COLO829 (cell line): ENCODE data around the gene SUSD3.

ENCODE experiments used
- DNase-seq: peaks from one replicate; pipeline ENCODE4 v3.0.0; 2012; ENCODE audit warnings: low spot score

Gene SUSD3

DNA sequence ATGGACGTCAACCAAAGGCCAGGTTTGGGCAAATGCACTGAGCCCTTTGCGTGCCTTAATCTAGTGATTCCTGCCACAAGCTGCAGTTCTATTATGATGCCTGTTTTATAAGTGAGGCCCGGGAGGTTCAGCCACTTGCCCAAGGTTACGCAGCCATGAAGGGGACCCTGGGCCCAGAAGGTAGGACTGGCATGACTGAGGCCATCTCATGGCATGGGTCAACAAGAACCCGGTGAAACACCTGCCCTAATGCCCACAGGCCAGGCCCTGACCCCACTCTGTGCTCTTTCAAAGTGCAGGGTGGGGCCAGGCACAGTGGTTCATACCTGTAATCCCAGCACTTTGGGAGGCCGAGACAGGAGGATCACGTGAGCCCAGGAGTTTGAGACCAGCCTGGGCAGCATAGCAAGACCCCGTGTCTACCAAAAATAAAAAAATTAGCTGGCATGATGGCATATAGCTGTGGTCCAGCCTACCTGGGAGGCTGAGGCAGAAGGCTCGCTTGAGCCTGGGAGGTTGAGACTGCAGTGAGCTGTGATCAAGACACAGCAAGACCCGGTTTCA is 66.9 kb downstream of the SUSD3 start:
- DNase-seq = no peak

DNA sequence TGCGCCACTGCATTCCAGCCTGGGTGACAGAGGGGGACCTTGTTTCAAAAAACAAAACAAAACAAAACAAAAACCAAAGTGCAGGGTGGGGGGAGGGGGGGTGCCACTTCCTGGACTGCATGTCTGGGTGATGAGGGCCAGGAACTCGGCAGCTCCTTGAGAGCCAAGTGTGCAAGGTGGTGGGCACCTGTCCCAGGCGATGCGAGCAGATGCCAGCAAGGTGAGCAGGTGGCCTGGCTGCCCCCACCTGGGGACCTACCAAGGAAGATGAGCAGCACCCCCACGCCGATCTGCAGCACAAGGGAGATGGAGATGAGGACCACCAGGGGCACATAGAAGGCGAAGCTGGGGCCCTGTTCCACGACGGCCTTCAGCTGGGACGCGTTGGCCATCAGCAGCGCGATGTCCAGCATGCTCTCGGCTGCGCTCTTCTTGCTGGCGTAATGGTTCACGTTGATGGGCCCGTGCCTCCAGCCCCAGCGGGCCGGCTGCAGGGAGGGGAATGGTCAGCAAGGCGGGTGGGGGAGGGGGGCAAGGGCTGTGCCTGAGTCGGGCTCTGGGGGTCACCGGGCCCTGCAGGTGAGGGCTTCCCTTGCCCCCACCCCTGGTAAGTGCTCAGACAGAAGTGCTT is 67.8 kb downstream of the SUSD3 start:
- DNase-seq = no peak

DNA sequence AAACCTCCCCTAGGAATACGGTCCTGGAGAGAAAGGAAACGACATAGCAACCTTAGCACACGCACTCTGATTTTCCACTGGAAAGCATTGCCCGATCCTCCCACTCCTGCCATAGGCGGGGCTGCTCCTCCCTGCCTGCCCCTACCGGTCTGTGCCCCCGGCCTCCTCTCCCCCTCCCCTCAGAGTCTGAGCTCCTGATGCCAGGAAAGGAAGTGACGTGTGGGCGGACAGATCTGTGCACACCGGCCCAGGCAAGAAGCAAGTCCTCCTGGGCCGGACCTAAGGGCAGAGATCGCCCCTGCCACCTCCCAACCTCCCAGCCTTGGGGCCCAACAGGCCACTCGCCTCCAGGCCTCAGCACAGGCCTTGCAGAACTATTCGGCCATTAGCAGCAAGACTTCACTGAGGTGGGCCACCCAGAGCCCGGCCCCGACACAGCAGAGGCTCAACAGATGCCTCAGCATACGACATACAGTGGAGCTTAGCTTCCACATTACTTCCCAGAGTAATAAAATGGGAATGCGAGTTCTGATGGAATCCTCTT is 68.4 kb downstream of the SUSD3 start:
- DNase-seq = peak; percentile 57

DNA sequence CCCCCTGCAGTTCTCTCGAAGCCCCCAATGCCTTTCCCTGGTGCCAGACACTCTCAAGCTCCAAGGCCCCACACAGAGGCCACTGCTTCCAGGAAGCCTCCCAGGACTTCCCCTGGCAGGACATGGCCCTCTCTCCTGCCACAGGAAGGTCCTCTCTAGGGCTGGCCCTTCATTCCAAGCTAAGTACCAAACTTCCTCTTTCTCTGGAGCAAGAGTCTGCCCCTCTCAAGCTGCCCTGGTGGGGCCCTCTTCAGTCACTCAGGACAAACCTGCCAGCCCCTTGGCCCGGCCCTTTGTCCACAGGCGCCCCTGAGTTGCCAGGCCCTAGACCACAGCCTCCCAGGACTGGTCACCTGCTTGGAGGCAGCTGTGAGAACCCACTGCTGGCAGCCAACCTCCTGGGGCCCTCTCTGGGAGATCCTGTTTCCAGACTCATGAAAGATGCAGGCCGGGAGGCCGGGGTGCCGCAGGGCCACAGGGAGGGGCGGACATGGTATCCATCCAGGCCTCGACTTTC is 69.0 kb downstream of the SUSD3 start:
- DNase-seq = no peak

DNA sequence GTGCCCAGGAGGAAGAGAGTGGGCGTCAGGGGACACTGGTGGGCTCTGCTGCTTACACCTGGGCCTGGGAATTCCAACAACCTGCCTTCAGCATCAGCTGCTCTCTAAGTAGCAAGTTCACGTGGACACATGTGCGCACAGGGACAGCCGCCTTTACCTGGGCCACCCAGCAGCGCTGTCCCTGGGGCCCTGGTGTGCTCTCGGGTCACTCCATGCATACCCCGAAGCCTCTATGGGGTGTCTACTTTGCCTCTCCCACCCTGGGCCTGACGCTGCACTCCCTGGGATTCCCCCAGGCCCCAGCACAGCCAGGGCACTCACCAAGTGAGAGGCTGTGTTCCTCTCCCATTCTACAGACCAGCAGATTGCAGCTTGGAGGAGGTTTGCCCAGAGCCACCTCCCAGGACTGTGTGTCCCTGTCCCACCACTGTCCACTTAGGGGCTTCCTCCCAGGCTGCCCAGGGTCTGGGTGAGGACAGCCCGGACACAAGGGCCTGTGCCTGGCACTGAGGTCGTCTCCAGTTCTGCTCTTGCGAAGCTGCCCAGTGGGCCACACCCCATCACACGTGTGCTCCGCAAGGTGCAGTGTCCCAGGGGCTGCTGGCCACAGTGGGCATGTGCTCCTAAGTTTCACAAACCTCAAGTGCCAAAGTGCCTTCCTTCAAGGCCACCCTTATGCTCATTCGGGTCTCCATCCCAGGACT is 69.7 kb downstream of the SUSD3 start:
- no peak for DNase-seq

DNA sequence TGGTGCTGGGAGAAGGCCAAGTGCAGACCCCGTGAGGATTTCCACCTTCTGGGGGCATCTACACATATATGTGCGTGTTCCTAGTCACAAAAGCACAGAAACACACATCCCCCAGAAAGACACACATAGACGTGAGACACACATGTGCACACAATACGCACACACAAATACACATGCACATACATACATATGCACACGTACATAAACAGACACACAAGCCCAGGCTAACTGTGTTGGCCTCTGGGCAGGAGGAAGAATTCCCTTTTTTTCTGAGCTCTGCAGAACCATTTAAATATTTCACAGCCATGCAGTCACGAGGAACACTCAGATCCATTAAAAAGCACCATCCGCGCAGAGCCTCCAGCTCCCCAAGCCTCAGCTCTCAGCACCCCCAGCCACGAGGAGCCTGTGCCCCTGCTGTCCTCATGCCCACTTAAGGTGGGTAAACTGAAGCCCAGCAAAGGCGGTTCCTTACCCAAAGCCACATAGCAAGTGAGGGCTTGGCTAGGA is 70.3 kb downstream of the SUSD3 start:
- no peak for DNase-seq

DNA sequence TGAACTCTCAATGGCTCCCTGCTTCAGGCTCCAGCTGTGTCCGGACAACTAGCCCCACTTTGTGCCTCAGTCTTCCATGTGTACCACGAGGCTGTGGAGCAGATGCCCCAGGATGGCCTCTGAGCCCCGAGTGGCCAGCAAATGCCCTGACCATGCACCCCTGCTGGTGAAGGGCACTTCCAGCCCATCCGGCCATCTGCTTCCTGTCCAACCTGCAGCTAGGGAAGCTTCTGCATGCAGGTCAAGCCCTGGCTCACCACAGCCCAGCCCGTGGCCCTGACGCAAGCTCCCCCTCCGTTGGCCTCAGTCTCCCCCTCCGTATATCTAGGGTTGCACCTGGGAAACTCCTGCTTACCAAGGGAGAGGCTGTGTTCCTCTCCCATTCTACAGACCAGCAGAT is 70.8 kb downstream of the SUSD3 start:
- DNase-seq = no peak

DNA sequence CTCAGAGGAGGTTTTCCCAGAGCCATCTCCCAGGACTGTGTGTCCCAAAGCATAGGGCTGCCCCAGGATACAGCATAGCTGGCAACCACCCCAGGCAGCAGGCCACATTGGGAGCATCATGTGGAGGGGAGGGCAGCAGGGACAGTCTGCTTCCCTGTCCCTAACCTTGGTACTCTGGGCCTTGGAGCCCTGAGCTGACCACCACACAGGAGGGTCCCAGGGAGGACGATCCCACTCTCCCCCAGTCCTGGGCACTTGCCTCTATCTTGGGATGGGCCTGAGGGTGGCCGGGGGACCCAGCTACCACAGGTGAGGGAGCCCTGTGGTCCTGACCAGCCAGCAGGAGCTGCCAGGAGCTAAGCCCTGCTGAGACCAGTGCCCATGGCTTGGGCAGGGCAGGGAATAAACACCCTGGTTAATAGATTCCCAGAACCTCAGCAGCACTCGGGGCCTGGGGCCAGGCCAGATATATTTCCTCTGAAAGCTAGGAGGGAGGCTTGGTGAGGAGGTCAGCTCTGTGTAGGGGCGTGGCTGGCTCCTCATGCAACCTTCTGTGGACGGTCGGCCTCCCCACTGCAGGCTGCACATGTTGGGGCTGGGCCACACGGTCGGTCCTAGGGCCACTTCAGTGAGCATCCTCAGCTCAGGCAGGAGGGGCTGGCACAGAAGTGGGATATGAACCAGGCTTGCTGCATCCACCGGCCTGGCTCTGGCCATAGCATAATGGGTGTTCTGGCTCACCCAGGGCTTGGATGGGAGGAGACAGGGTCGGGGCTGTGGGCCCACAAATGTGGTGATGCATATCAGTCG is 71.4 kb downstream of the SUSD3 start:
- DNase-seq = no peak

DNA sequence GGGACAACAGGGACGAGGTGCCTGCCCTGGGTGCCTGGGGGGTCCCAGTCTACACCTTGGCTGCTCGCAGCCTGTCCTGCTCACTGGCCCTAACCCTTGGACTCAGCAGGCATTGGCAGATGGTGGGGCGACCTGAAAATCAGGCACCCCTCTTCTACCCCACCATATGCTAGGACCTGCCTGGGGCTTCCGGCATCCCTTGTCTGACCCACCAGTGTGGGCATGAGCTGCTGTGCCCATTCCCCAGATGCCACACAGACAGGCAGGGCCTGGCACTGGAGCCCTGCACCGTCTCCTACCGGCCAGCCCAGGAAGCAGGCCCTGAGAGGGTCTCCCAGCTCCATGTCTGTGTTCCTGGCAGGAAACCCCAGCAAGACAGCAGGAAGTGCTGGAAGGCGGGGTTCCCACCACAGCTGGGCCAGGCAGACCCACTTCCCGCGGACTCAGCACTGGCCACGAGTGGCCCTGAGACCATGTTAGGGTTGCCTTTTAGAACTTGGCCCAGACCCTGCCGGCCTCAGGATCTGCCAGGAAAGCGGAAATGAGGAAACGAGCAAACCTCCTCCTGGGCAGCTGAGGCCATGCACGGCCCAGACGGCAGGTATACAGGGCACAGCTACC is 72.5 kb downstream of the SUSD3 start:
- DNase-seq = no peak

DNA sequence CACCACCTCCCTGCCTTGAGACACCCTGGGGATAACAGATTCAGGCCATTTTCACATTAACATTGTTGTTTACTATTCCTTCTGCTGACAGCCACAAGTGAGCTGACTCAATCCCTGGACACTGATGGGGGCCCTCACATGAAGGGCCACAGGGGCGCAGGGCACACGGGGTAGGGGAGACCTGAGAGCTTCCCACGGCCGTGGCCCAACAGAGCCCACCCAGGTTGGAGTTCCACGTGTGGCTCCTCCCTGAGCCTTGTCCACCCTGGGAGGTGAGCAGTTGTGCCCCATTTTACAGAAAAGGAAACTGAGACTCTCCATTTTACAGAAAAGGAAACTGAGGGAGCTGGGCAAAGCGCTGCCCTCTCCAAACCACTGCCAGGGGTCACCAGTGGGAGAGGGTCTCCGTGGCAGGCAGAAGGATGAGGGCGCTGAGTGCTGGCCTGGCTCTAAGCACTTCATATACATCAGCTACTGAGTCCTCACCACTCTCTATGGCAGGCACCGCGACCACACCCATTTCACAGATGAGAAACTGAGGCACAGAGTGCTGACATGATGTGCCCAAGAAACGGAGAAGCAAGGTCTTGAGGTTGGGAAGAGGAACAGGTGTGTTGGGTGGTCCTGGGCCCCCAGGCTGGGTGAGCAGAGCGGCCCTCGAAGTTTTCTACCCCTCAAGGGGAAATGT is 73.2 kb downstream of the SUSD3 start:
- DNase-seq = no peak

DNA sequence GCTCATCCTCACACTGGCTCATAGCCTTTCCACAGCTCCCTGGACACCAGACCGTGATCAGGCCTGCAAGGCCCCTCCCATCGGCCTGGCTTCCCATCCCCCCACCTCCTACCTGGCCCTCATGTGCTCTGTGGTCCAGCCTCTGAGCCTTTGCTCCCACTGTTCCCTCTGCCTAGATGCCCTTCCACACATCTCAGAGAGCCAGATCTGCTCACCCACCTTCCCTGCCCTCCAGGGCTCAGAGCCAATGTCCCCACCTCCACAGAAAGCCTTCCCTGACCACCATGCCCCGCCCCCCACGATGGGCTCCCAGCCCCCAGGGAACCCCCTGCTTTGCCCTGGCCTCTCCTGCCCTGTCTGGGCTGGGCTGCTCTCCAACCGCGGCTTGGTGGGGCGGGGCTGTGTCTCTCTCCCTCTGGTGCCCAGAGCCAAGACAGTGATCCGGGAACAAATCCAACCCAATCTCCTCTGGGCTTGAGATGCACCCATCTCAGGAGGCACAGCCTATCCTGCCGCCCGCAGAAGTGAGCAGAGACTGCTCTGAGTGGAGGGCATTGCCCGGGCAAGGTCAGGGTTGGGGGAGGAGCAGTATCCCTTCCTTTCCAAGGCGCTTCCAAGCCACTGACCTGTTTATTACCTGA is 73.9 kb downstream of the SUSD3 start:
- DNase-seq = peak; percentile 45

DNA sequence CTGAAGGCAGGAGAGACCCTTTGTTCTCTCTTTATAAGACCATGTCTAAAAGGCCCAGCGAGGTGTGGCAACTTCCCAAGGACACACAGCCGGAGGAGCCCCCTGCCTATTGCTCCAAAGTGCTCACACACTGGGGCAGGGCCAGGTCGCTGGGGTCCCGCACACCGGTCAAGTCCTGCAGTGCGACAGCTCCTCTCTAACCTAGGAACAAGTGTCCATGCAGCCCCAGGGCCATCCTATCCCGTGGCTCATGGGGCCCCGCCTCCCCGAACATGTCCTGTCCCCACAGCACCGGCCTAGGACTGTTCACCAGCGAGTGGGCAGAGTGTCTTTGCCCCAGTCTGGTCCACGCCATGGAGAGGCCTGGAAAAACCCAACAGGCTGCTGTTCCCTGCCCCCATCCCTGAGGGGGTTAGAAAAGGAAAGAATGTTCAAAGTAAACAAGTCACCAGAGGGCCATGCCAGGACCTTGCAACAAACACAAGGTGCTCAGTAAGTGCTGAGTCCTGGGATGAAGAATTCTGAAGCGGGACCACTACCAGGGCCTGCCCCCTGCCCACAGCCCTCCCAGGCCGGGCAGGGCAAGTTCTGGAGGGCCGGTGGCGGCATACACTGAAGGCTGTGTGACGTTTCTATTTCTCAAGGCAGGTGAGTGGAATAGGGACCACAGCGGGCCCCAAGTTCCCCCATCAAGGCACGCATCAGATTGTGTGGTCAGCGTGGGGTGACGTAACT is 74.6 kb downstream of the SUSD3 start:
- peak; percentile 21 for DNase-seq

DNA sequence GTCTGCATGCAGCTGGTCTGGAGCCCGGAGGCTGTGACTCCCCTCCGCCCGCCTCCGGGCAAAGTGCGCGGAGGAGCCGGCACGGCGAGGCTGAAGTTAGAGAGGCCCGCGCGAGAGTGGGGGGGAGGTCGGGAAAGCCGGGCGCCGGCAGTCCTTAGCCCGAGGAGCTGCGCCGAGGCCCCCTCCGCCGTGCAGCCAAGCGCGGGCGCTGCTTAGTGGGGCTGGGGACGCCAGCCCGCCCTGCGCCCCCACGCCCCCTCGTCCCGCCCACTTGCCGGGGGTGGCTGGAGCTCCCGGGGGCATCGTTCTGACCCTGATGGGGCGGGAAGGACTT is 75.1 kb downstream of the SUSD3 start:
- DNase-seq = peak; percentile 50

DNA sequence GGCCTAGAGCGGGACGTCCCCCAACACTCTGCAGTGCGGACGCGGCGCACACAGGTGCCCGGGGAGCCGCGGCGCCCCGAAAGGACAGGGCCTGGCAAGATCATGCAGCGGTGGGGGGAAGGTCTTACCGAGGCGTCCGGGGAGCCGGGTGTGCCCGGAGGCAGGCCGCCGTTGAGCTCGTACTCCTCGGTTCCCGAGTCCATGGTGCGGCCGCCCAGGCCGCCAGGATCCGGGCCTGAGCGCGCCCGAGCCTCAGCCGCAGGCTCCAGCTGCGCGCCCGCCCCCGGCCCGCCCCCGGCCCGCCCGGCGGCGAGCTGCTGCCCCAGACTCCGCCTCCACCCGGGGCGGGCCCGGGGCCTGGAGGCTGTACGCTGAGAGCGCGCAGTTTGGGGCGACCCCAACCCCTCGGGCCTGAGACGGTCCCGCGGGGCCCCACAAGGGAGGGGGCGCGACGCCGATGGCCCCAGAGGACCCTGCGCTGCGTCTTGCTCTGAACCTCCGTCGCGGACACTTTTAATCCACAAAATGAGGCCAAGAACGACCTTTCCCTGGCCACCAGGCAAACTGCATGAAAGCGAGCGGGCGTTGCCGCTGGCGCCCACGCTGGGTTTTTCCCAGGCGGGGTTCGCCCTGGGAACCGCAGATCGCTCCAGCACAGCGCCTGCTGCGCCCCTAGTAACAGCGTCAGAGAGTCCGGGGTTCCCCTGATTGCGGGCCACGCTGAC is 75.7 kb downstream of the SUSD3 start, which contains the start of gene NINJ1:
TSS of gene NINJ1 (minus strand) at position 237 of the 725 bp plus-strand sequence. CDS start at position 203, 34 bp downstream.
- DNase-seq = peak; percentile 69
